ENCODE results near the gene ST8SIA6. TPM values are rescaled to one million over a fixed set of nuclear protein-coding genes. Genes with fewer than 3 reads are reported as not detected.

Gene ST8SIA6
- total RNA-seq, 2 experiments from 2014 or later: 0.19 to 0.34 TPM

DNA sequence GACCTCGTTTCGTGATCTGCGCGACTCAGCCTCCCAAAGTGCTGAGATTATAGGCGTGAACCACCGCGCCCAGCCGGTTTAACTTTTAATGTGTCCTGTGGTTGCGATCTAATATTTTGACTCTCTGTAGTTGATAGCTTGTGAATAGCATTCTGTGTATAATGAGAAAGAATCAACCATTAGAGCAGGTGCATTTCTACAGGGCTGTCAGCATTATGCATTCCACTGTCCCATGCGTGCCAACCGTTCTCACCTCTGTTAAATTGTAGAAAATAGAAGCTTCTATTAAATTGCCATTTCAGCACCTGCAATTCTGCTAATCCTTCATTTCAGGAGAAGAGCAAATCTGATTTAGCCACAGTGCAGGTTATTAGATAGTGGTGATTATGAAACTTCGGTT is 164.6 kb downstream of the ST8SIA6 start:
- no peaks in the 10 kb centered on the region for H3K9me3 ChIP-seq (ENCODE audit: control insufficient read depth in 1 of 2, insufficient read depth in 1 of 2, low read length in 2 of 2)
- H3K36me3 ChIP-seq (ENCODE audit: insufficient read depth, low read length): no peaks in the 10 kb centered on the region
- no peak overlapping the region for H3K4me3 Mint-ChIP-seq
- DNase-seq: no peak
- intact Hi-C loops (cut with DNase I, micrococcal nuclease): loop anchor here (1.0 to 10.0 kb wide), 5 partner anchors 141 to 454 kb away; no protein-coding TSS in a partner anchor
- H3K36me3 Mint-ChIP-seq (ENCODE audit: low read depth): no peaks in the 10 kb centered on the region
- ATAC-seq (ENCODE audit: poor library complexity): no peak
- no peak overlapping the region for H3K27ac Mint-ChIP-seq
- no peaks in the 10 kb centered on the region for H3K4me1 ChIP-seq (ENCODE audit: insufficient read depth, low read length)
- TF ChIP-seq, protein P1, sequence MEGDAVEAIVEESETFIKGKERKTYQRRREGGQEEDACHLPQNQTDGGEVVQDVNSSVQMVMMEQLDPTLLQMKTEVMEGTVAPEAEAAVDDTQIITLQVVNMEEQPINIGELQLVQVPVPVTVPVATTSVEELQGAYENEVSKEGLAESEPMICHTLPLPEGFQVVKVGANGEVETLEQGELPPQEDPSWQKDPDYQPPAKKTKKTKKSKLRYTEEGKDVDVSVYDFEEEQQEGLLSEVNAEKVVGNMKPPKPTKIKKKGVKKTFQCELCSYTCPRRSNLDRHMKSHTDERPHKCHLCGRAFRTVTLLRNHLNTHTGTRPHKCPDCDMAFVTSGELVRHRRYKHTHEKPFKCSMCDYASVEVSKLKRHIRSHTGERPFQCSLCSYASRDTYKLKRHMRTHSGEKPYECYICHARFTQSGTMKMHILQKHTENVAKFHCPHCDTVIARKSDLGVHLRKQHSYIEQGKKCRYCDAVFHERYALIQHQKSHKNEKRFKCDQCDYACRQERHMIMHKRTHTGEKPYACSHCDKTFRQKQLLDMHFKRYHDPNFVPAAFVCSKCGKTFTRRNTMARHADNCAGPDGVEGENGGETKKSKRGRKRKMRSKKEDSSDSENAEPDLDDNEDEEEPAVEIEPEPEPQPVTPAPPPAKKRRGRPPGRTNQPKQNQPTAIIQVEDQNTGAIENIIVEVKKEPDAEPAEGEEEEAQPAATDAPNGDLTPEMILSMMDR (IDR thresholded peaks at IDR 0.05): no peak
- no peak overlapping the region for H3K27ac ChIP-seq (ENCODE audit: low read depth in 1 of 2, low read length in 2 of 2)
- POLR2A ChIA-PET: interaction anchor here (1.0 kb wide), 1 partner anchor 140 kb away, joined by 4 read pairs; no protein-coding TSS in a partner anchor
- no peak overlapping the region for H3K4me3 ChIP-seq (ENCODE audit: low read length)
- H3K9me3 Mint-ChIP-seq: no peaks in the 10 kb centered on the region
- no peaks in the 10 kb centered on the region for H3K27me3 ChIP-seq (ENCODE audit: control insufficient read depth in 1 of 2, insufficient read depth in 2 of 2, low read length in 2 of 2)
- H3K4me1 Mint-ChIP-seq (ENCODE audit: low read depth): peaks cover 6% of the 10 kb centered on the region
- peaks cover 29% of the 10 kb centered on the region for H3K27me3 Mint-ChIP-seq
- CTCF ChIA-PET: interaction anchor here (0.7 to 1.2 kb wide), 2 partner anchors 10 to 13 kb away, joined by 3 read pairs; no protein-coding TSS in a partner anchor

GRCh38 chr10:17286562-17287550 is 167.5 kb downstream of the ST8SIA6 start:
- H3K4me1 Mint-ChIP-seq (ENCODE audit: low read depth): peaks cover 6% of the 10 kb centered on the region
- POLR2A ChIA-PET: no interaction called here
- no peak overlapping the region for H3K4me3 Mint-ChIP-seq
- ATAC-seq (ENCODE audit: poor library complexity) (no peak), DNase-seq (no peak)
- H3K27me3 ChIP-seq (ENCODE audit: control insufficient read depth in 1 of 2, insufficient read depth in 2 of 2, low read length in 2 of 2): no peaks in the 10 kb centered on the region
- peaks cover 8 to 13% of the 10 kb centered on the region in 2 experiments for H3K9me3 ChIP-seq (ENCODE audit: control insufficient read depth in 1 of 2, insufficient read depth in 1 of 2, low read length in 2 of 2)
- H3K27ac Mint-ChIP-seq: no peak overlapping the region
- H3K4me3 ChIP-seq (ENCODE audit: low read length): no peak overlapping the region
- TF ChIP-seq, protein P1 (IDR thresholded peaks at IDR 0.05): no peak
- H3K4me1 ChIP-seq (ENCODE audit: insufficient read depth, low read length): no peaks in the 10 kb centered on the region
- peaks cover 33% of the 10 kb centered on the region for H3K27me3 Mint-ChIP-seq
- CTCF ChIA-PET: no interaction called here
- peaks cover 8% of the 10 kb centered on the region for H3K9me3 Mint-ChIP-seq
- no peak overlapping the region for H3K27ac ChIP-seq (ENCODE audit: low read depth in 1 of 2, low read length in 2 of 2)
- H3K36me3 Mint-ChIP-seq (ENCODE audit: low read depth): peaks cover 3% of the 10 kb centered on the region
- H3K36me3 ChIP-seq (ENCODE audit: insufficient read depth, low read length): no peaks in the 10 kb centered on the region
- intact Hi-C loops (cut with DNase I, micrococcal nuclease): no loop called here

- peaks cover 8 to 13% of the 10 kb centered on the region in 2 experiments for H3K9me3 ChIP-seq (ENCODE audit: control insufficient read depth in 1 of 2, insufficient read depth in 1 of 2, low read length in 2 of 2)
- TF ChIP-seq, protein P1 (IDR thresholded peaks at IDR 0.05): no peak
- no peaks in the 10 kb centered on the region for H3K36me3 ChIP-seq (ENCODE audit: insufficient read depth, low read length)
- H3K27me3 ChIP-seq (ENCODE audit: control insufficient read depth in 1 of 2, insufficient read depth in 2 of 2, low read length in 2 of 2): no peaks in the 10 kb centered on the region
- H3K9me3 Mint-ChIP-seq: peaks cover 11% of the 10 kb centered on the region
- H3K4me1 Mint-ChIP-seq (ENCODE audit: low read depth): no peaks in the 10 kb centered on the region
- POLR2A ChIA-PET: no interaction called here
- ATAC-seq (ENCODE audit: poor library complexity) (no peak), DNase-seq (no peak)
- no peak overlapping the region for H3K27ac ChIP-seq (ENCODE audit: low read depth in 1 of 2, low read length in 2 of 2)
- intact Hi-C loops (cut with DNase I, micrococcal nuclease): no loop called here
- peaks cover 12% of the 10 kb centered on the region for H3K27me3 Mint-ChIP-seq
- no peak overlapping the region for H3K4me3 ChIP-seq (ENCODE audit: low read length)
- no peak overlapping the region for H3K4me3 Mint-ChIP-seq
- CTCF ChIA-PET: no interaction called here
- H3K4me1 ChIP-seq (ENCODE audit: insufficient read depth, low read length): no peaks in the 10 kb centered on the region
- H3K36me3 Mint-ChIP-seq (ENCODE audit: low read depth): peaks cover 6% of the 10 kb centered on the region
- no peak overlapping the region for H3K27ac Mint-ChIP-seq
Observed at GRCh38 chr10:17282311-17282710, 172.1 kb downstream of the ST8SIA6 start.

All from CD4-positive, alpha-beta T cell (primary cell).